GM18868 (cell line): ENCODE data around the gene METTL9.
"Not testable (repeated sequence)": the region's sequence is repeated elsewhere in the genome, so short reads cannot be mapped to it uniquely, and the experiment has no call there.

Experiments
- ATAC-seq: cut with Tn5 transposase; IDR thresholded peaks from one replicate; pipeline ENCODE4 v1.9.1; 2021; ENCODE audit warnings: mild to moderate bottlenecking, moderate library complexity; ENCODE audit not compliant: unreplicated experiment

The METTL9 gene

GRCh38 chr16:21573506-21573905 is 25.9 kb upstream of the METTL9 start:
- not testable (repeated sequence) for ATAC-seq

GRCh38 chr16:21574372-21574771 is 25.0 kb upstream of the METTL9 start:
- ATAC-seq, result no peak

- ATAC-seq, result not testable (repeated sequence)
Measured at GRCh38 chr16:21576323-21576722, 23.1 kb upstream of the METTL9 start.

- ATAC-seq, result not testable (repeated sequence)
Measured at GRCh38 chr16:21577487-21577886, 21.9 kb upstream of the METTL9 start.

GRCh38 chr16:21578311-21578710 is 21.1 kb upstream of the METTL9 start:
- ATAC-seq, result not testable (repeated sequence)

- not testable (repeated sequence) for ATAC-seq
Measured at GRCh38 chr16:21580131-21580530, 19.2 kb upstream of the METTL9 start.

- no peak for ATAC-seq
Measured at GRCh38 chr16:21580807-21581206, 18.6 kb upstream of the METTL9 start.

GRCh38 chr16:21584817-21585216 is 14.6 kb upstream of the METTL9 start:
- ATAC-seq, result no peak

GRCh38 chr16:21588593-21588992 is 10.8 kb upstream of the METTL9 start:
- not testable (repeated sequence) for ATAC-seq

- no peak for ATAC-seq
Measured at GRCh38 chr16:21589551-21589950, 9.8 kb upstream of the METTL9 start.

- no peak for ATAC-seq
Measured at GRCh38 chr16:21590287-21590686, 9.1 kb upstream of the METTL9 start.

- ATAC-seq, result no peak
Measured at GRCh38 chr16:21590796-21591195, 8.6 kb upstream of the METTL9 start.

- ATAC-seq, result no peak
Measured at GRCh38 chr16:21592191-21592590, 7.2 kb upstream of the METTL9 start.

- no peak for ATAC-seq
Measured at GRCh38 chr16:21593530-21594289, 5.7 kb upstream of the METTL9 start.

GRCh38 chr16:21597561-21598030 is 1.8 kb upstream of the METTL9 start:
- no peak for ATAC-seq

- no peak for ATAC-seq
Measured at GRCh38 chr16:21598206-21598605, 1.2 kb upstream of the METTL9 start.

- ATAC-seq, result no peak
Measured at GRCh38 chr16:21598701-21599121, 666 bp upstream of the METTL9 start.

- peak; percentile 23 for ATAC-seq
Measured at GRCh38 chr16:21600031-21600773, 825 bp downstream of the METTL9 start.

GRCh38 chr16:21602785-21603184 is 3.4 kb downstream of the METTL9 start:
- ATAC-seq, result no peak

GRCh38 chr16:21603928-21604327 is 4.6 kb downstream of the METTL9 start:
- ATAC-seq, result no peak

- ATAC-seq, result not testable (repeated sequence)
Measured at GRCh38 chr16:21605848-21606247, 6.5 kb downstream of the METTL9 start.
